Inferior parietal cortex (tissue), 1 donor: ENCODE results near the gene PTPMT1.
"Not testable (repeated sequence)": the region's sequence is repeated elsewhere in the genome, so short reads cannot be mapped to it uniquely, and the experiment has no call there.

Source experiments
- DNase-seq: peaks from one replicate; pipeline ENCODE4 v3.0.0-alpha.2; 2016; ENCODE audit errors: extremely low spot score

The PTPMT1 gene

DNA sequence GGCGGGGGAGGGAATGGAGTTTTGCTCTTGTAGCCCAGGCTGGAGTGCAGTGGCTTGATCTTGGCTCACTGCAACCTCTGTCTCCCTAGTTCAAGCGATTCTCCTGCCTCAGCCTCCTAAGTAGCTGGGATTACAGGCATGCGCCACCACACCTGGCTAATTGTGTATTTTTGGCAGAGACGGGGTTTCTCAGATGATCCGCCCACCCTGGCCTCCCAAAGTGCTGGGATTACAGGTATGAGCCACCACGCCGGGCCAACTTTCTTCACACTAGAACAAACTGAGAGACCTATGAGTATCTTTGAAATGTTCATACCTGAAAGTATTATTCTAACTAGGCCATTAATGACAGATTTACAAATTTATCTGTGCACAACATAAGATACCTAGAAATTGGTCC lies 19.1 kb upstream of the PTPMT1 start:
- not testable (repeated sequence) for DNase-seq

DNA sequence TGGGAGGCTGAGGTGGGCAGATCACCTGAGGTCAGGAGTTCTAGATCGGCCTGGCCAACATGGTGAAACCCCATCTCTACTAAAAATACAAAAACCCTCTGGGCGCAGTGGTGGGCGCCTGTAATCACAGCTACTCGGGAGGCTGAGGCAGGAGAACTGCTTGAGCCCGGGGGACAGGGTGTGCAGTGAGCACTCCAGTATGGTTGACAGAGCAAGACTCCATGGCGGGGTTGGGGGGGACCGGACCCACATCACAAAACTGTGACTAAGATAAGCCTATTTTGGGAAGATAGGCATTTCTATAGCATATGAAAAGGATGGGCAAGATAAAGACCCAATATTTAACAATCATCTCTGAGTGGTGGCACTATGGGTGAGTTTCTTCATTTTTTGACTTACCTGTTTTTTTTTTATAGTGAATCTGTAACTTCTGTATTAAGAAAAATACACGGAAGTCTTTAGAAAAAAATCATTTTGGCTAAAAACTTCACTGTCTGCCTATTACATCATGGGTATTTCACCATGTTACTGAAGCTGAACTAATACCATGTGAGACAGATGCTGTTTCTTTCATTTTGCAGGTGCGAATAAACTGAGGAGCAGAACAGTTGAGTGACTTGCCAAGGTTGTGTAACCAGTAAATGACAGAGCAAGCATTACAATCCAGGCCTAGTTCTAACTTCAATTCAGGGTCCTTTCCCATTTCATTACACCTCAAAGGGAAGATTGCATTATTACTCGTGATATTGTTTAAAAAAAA lies 14.9 kb upstream of the PTPMT1 start:
- DNase-seq = no peak

DNA sequence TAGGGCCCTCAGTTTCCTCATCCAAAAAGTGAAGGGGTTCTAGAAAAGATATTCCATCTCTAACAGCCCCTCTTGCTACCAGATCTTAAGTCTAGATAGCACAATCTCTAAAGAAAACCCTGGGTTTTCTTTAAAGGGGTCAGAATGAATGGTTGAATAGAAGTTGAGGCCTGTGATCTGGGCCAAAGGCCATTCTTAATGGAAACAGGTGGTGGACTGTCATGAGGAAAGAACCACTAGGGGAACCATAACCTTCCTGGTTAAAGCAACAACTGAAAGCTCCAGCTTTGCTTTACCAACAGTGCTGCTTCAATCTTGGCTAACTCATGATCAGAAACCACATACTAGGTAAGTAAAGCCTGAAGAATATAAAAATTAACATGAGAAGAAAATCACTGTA lies 14.3 kb upstream of the PTPMT1 start:
- DNase-seq = no peak

DNA sequence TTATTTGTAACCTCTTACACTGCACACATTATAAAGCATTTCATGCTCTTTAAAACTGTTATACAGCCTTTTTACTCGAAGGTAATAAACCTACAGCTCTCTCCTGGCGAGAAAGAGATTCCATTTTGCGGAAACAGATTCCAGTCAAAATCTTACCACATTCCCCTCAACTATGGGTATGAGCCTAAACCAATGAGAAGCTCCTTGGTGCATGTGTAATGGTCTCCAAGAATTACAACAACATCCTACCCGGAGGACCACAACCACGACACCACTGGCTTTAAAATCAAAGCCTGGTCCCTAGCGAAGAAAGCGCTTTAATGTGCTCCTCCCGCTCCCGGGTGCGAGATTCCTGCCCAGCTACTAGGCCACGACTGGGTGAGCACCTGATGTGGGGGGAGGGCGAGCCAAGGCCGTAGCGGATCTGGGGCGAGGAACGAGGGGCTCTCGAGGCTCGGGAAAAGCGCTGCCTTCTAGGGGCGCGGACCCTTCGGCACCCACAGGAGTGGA lies 13.3 kb upstream of the PTPMT1 start:
- no peak for DNase-seq

DNA sequence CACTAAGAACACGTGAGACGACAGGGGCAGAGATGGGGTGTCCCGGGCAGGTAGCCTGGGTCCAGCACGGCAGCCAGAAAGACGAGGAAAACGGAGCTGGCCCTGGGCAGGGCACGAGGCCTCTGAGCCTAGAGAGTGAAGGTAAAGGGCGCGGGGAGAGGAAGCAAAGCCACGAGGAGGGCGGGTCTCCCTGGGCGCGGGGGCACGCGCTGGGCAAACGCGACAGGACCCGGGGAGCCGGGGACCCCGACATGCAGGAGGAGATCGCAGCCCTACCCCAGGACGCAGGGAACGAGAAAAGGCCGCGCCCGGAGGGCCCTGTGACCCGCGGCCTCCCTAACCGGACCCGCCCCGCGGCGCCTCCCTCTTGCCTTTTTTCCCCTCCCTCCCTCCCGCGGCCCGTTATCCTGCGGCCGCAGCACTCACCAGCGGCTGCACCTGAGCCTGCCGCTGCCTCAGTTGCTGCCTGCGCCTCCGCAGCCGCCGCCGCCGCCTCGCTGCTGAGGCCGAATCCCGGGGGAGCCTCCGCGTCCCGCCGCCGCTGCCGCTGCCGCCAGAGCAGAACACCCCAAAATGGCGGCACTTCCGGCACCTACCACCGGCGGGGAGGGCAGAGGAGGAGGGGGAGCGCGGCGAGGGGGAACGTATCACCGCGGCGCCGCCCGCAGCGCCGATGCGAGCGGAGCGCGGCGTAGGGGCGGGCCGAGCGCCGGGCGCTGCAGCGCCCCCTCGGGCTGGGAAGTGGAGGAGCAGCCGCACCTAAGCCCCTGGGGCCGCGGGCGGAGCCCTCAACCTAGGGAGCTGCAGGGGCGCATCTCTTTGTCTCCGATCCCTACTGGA lies 12.6 kb upstream of the PTPMT1 start, which contains the start of gene CELF1:
Gene CELF1 (minus strand): TSS at position 567 of the 840 bp plus-strand sequence. CDS start 53,609 bp downstream, outside the sequence.
- DNase-seq = peak; percentile 89

DNA sequence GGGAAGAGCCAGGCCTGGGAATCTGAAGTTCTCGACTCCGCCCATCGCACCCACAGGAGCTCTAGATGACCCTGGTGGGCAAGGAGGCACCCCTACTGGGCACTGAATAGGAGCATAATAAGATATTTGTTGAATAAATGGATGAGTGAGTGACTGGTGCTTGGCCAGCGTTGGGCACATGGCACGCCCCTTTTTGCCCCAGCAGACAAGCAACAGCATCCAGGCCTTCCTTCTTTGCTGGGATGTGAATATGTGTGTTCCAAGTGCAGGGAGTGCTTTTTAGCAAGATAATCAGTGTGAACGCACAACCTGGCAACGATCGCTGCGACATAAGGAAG lies 12.0 kb upstream of the PTPMT1 start:
- DNase-seq = no peak

DNA sequence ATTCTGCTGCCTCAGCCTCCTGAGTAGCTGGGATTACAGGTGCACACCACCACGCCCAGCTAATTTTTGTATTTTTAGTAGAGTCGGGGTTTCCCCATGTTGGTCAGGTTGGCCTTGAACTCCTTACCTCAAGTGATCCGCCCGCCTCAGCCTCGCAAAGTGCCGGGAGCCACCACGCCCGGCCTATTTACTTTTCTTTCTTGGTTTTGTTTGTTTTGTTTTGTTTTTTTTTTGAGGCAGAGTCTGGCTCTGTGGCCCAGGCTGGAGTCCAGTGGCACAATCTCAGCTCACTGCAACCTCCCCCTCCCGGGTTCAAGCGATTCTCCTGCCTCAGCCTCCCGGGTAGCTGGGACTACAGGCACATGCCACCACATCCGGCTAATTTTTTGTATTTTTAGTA lies 8.4 kb upstream of the PTPMT1 start:
- DNase-seq = not testable (repeated sequence)

DNA sequence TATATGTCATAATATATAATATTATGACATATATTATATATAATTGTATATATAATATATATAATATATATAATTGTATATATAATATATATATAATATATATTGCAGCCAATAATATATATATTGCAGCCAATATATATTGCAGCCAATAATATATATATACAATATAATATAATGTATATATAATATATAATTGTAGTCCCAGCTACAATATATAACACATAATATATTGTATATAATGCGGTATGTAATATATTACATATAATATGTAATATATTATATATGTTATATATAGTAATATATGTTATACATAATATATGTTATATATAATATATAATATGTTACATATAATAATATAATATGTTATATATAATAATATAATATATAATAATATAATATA lies 6.7 kb upstream of the PTPMT1 start:
- DNase-seq = no peak

DNA sequence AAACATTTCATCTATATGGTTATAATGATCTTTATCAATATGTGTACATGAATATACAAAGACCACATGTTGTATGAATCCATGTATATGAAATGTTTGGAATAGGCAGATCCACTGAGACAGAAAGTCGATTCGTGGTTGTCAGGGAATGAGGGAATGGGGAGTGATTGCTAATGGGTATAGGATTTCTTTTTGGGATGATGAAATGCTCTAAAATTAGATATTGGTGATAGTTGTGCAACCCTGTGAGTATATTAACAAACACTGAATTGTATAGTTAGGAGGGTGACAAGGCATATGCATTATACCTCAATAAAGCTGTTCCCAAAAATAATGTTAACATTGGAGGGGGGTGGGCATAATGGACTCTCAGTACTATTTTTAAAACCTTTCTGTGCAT lies 5.0 kb upstream of the PTPMT1 start:
- DNase-seq = no peak

DNA sequence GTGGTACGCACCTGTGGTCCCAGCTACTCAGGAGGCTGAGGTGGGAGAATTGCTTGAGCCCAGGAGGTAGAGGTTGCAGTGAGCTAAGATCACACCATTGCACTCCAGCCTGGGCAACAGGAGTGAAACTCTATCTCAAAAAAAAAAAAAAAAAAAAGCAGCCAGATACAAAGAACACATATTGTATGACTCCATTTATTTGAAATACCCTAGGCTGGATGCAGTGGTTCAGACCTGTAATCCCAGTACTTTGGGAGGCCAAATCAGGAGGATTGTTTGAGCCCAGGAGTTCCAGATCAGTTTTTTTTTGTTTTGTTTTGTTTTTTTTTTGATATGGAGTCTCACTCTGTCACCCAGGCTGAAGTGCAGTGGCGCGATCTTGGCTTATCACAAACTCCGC lies 3.0 kb upstream of the PTPMT1 start:
- DNase-seq = not testable (repeated sequence)

DNA sequence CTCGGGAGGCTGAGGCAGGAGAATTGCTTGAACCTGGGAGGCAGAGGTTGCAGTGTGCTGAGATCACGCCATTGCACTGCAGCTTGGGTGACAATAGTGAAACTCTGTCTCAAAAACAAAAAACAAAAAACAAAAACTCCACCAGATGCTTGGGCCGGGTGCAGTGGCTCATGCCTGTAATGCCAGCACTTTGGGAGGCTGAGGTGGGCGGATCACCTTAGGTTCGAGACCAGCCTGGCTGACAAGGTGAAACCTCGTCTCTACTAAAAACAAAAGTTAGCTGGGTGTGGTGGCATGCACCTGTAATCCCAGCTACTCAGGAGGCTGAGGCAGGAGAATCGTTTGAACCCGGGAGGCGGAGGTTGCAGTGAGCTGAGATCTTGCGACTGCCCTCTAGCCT lies 1.0 kb upstream of the PTPMT1 start:
- not testable (repeated sequence) for DNase-seq

DNA sequence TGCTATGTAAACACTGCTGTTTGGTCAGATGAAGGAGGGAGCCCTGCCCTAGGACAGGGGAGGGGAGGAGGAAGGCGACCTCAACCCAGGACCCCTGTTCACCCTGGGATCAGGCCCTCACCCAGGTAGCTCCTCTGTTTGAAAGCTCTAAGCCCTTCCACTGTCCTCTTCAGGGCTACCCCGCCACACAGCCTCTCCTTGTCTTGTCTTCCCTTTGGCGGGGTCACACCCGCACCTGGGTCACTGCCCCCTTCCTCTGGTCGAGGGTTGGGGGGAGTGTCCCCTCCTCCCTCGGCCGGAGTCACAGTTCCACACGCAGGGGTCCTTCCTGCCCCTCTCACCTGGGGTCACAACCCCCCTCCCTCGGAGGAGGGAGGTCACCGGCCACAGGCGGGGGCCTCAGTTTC lies 463 bp upstream of the PTPMT1 start:
- DNase-seq = no peak

DNA sequence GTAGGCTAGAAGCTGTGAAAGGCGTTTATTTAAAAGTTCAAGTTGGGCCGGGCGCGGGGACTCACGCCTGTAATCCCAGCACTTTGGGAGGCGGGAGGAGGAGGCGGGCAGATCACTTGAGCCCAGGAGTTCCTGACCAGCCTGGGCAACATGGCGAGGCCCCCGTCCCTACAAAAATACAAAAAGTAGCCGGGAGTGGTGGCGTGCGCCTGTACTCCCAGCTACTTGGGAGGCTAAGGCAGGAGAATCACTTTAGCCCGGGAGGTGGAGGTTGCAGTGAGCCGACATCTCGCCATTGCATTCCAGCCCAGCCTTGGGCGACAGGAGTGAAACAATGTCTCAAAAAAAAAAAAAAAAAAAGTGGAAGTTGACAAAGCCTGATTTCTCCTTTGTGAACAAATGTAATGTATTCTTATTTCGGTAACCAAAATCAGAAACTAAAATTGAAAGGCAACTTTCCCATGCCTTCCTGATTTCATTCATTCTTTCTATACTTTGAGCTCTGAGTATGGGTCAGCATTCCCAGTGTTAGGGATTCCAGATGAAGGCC lies 825 bp downstream of the PTPMT1 start:
- DNase-seq = no peak

DNA sequence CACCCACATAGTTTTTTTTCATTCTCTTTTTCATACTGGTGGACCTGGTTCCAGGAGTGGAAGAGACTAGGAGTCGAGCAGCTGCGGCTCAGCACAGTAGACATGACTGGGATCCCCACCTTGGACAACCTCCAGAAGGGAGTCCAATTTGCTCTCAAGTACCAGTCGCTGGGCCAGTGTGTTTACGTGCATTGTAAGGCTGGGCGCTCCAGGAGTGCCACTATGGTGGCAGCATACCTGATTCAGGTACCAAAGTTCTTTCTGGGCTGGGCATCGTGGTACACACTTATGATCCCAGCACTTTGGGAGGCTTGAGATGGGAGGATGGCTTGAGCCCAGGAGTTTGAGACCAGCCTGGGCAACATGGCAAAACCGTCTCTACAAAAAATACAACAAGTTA lies 4.2 kb downstream of the PTPMT1 start:
- DNase-seq = no peak

DNA sequence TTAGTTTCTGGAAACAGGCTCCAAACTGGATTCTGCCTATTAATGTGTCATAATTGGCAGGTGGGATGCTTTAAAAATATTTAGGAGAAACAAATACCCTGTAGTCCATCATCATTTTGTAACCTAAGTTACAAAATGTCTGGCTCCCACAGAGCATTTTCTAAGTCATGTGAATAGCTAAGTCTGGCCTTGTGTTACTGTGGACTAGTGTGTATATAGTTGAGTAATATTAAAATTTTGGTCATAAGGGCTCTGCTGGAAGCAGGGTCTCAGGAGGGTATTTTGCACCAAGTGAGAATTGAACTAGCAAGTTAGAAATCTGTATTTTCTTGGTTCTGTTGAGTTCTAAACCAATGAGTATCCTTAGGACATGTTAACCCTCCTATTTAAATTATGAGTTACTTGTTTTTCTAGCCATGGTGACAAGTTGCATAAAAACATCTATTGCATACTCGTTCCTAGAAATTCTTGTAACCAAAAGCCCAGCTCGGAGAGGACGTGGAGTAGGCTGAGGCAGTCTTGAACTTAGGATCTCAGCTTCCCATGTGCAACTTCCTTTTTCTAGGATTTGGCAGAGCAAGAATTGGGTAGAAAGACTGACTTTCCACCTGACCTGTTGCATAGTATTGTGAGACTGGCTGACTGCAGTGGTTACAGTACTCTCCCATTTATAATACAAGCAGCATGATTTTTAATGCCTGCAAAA lies 5.4 kb downstream of the PTPMT1 start:
- no peak for DNase-seq

DNA sequence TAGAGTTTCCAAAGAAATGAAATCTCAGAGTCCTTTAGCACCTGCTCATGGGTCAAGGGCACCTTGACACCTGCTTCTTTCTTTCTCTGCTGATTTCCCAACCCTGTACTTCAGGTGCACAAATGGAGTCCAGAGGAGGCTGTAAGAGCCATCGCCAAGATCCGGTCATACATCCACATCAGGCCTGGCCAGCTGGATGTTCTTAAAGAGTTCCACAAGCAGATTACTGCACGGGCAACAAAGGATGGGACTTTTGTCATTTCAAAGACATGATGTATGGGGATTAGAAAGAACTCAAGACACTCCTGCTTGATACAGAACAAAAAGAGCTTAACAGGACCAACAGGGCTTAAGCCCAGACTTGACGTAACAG lies 5.9 kb downstream of the PTPMT1 start:
- no peak for DNase-seq

DNA sequence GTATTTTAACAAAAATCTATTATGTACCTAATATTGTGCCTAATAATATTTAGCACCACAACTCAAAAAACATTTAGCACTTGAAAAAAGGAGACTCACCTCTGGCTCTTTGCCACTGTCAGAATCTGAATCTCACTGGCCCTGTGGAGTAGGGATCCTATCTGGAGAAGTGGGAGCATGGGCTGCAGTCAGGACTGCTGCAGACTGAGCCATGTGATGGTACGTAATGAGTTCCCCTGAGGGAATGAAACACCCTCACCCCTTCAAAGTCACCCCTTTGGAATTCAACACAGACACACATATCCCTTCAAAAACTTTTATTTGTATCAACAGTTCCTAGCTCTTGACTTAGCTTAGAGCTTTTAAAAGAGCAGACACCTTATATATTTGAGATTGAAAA lies 6.5 kb downstream of the PTPMT1 start:
- DNase-seq = no peak

DNA sequence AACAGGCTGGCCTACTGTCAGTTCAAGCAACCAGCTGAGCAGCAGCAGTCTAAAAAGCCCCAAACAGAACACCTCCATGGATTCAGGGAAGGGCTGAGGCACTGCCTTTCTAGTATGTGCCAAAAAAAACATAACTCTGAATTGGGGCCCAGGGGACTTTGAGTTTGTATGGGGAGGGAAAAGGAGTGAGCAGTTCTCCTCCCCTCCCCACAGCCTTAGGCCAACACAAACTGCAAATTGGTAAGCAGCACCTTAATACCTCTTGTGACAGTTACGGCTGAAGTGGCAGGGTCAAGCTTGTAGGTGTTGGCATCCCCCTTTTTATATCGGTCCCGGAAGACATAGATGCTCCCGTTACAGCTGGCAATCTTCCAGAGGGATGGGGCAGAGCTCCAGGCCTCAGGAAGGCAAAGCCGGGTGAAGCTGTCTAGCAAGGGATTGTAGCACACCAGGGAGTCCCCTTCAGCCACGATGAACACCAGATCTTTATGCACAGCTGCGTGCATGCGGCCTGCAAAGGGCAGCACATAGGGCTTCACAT lies 7.4 kb downstream of the PTPMT1 start:
- peak; percentile 17 for DNase-seq

DNA sequence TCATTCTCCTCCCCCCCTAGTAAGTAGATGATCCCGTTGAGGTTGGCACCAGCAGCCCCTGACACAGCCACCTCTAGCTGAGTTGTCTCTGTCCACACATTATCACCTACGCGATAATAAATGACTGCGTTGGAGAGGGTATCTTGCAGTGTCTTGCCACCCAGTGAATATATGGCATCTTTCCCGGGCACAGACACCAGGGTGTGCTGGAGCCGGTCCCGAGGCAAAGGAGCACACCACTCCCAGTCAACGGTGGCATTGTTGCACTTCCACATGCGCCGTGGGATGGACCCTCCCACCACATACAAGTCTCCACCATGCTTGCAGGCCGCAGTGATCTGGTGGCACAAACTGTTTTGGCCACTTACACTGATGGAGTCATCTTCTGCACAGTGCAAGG lies 7.9 kb downstream of the PTPMT1 start:
- peak; percentile 31 for DNase-seq

DNA sequence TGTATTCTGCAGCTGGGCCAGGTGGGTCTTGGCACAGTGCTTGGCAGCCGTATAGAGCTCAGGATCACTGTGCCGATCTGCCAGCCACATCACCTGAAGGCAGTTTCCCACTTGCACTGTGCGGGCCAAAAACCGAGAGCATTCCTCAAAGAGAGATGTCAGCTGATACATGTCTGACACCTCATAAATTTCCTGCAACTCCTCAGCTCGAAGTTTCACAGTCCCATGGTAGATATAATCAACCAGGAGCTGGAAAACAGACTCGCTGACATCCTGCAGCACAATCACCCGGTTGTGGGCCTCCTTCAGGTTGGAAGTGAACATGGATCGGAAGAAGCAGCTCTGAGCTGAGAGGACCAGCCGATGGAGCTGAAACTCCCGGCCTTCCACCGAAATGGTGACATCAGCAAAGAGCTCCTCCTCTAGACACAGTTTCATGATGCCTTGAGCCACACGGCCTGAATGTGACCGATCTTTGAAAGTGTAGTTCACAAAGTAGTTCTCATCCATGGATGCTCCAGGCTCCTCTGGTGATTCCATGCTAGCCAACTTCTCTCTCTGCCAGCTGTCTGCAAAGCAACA lies 12.2 kb downstream of the PTPMT1 start:
- no peak for DNase-seq
